ENCODE measurements around the gene PIEZO2.

- TF ChIP-seq CTCF (IDR thresholded peaks at IDR 0.05) (no peak), EZH2phosphoT487 (IDR thresholded peaks at IDR 0.05) (no peak), EZH2 (IDR thresholded peaks at IDR 0.05) (no peak)
These were observed 459.0 kb downstream of the PIEZO2 start for GRCh38 chr18:10690366-10690765.
